Calu3 (cell line): ENCODE results near the gene SWSAP1. TPM values are rescaled to one million over a fixed set of nuclear protein-coding genes. Genes with fewer than 3 reads are reported as not detected.
A peak's percentile ranks its signal among the peaks of the same experiment; 100 is the strongest.

Experiments used
- BruUV-seq: library from RNA; stranded (reverse); fragments of 400-500 nt; replicated peaks from 2 replicates; lab custom pipeline; 2021; lab: Mats Ljungman, UMichigan
- CTCF ChIA-PET: fragments of 300-600 bp; sonication (Branson Sonifier 250); formaldehyde crosslinking; loops from one replicate; lab custom pipeline; 2022; ENCODE audit warnings: antibody characterized with exemption; lab: Charles Lee
- DNase-seq: peaks from one replicate; pipeline ENCODE4 v3.0.0; 2022
- H3K27ac Mint-ChIP-seq: one replicate; pipeline ENCODE4 v1.8.0; 2022; ENCODE audit warnings: mixed read lengths; ENCODE audit not compliant: unreplicated experiment
- H3K27me3 Mint-ChIP-seq: one replicate; pipeline ENCODE4 v1.8.0; 2022; ENCODE audit warnings: mixed read lengths; ENCODE audit not compliant: unreplicated experiment
- H3K36me3 Mint-ChIP-seq: one replicate; pipeline ENCODE4 v1.8.0; 2022; ENCODE audit warnings: mild to moderate bottlenecking, moderate library complexity, mixed read lengths; ENCODE audit not compliant: insufficient read depth, unreplicated experiment
- H3K4me1 Mint-ChIP-seq: one replicate; pipeline ENCODE4 v1.8.0; 2022; ENCODE audit warnings: mild to moderate bottlenecking, low read depth, mixed read lengths; ENCODE audit not compliant: unreplicated experiment
- H3K4me3 Mint-ChIP-seq: one replicate; pipeline ENCODE4 v1.8.0; 2022; ENCODE audit warnings: mild to moderate bottlenecking, low read depth, moderate library complexity, mixed read lengths; ENCODE audit not compliant: unreplicated experiment
- H3K9me3 Mint-ChIP-seq: one replicate; pipeline ENCODE4 v1.8.0; 2022; ENCODE audit warnings: low read depth, mixed read lengths; ENCODE audit not compliant: unreplicated experiment
- intact Hi-C: fragments of 100-400 bp; cut with micrococcal nuclease; formaldehyde crosslinking; loops from one replicate; pipeline ENCODE4 v1.10.0; 2022; ENCODE audit not compliant: unreplicated experiment
- total RNA-seq: library from RNA; stranded (reverse); gene quantifications from 2 replicates; pipeline ENCODE4 v1.2.3, GENCODE V29; 2022
- TF ChIP-seq, protein P1 (sequence below): fragments of 200-600 bp; IDR thresholded peaks from one replicate; pipeline ENCODE4 v1.8.0; 2022; ENCODE audit warnings: antibody characterized with exemption; ENCODE audit not compliant: unreplicated experiment

The SWSAP1 gene
- total RNA-seq, 1 experiment from 2014 or later: 1.7 TPM

DNA sequence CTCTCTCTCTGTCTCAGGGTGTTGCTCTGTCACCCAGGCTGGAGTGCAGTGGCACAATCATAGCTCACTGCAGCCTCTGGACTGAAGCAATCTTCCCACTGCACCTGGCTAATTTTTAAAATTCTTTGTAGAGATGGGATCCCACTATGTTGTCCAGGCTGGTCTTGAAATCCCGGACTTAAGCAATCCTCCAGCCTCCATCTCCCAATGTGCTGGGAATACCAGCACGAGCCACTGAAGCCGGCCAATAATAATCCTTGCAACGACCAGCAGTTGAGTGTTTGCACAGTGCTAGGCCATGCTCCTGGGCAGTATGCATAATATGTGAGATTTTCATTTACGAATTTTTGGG lies 10.3 kb downstream of the SWSAP1 start:
- Mint-ChIP-seq H3K9me3 (no peaks in the 10 kb centered on the region), H3K36me3 (peaks cover 31% of the 10 kb centered on the region), H3K4me3 (peak overlapping the region; percentile 80), H3K27ac (no peak overlapping the region), H3K4me1 (peaks cover 19% of the 10 kb centered on the region), H3K27me3 (no peaks in the 10 kb centered on the region)
- no peak for DNase-seq
- TF ChIP-seq, protein P1, sequence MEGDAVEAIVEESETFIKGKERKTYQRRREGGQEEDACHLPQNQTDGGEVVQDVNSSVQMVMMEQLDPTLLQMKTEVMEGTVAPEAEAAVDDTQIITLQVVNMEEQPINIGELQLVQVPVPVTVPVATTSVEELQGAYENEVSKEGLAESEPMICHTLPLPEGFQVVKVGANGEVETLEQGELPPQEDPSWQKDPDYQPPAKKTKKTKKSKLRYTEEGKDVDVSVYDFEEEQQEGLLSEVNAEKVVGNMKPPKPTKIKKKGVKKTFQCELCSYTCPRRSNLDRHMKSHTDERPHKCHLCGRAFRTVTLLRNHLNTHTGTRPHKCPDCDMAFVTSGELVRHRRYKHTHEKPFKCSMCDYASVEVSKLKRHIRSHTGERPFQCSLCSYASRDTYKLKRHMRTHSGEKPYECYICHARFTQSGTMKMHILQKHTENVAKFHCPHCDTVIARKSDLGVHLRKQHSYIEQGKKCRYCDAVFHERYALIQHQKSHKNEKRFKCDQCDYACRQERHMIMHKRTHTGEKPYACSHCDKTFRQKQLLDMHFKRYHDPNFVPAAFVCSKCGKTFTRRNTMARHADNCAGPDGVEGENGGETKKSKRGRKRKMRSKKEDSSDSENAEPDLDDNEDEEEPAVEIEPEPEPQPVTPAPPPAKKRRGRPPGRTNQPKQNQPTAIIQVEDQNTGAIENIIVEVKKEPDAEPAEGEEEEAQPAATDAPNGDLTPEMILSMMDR: no peak
- intact Hi-C loops: loop anchor here (5.0 kb wide), 2 partner anchors 33 to 92 kb away; partner anchors contain the start of gene RGL3
- BruUV-seq: no TSS peak
- CTCF ChIA-PET: interaction anchor here (0.7 to 2.3 kb wide), 4 partner anchors 8 to 50 kb away, joined by 3 to 14 read pairs (median 5); partner anchors contain the start of genes ODAD3 and PRKCSH

DNA sequence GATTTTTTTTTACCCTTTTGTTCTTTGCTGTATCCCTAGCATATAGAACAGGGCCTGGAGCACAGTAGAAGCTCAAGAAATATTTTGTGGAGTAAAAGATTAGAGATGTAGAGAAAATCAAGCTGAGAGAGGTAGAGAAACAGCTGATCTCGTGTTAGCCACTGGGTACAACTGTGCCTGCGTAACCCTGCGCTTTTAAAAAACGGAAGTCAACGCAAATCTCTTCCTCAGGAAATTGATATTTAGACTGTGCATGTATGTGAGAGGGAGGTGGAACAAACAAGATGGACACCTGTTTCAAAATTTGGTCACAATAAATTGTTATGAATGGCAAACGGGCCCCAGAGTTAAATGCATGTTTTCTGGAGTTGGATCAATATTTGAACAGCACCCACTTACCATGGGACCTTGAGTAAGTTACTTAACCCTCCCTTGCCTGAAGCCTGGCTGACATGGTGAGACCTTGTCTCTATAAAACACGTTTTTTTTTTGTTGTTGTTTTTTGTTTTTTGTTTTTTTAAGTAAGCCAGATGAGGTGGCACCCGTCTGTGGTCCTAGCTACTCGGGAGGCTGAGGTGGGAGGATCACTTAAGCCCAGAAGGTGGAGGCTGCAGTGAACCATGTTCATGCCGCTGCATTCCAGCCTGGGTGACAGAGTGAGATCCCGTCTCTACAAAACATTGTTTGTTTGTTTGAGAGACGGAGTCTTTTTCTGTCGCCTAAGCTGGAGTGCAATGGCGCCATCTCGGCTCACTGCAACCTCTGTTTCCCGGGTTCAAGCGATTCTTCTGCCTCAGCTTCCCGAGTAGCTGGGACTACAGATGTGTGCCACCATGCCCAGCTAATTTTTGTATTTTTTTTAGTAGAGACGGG lies 12.9 kb downstream of the SWSAP1 start:
- H3K4me1 Mint-ChIP-seq: no peaks in the 10 kb centered on the region
- intact Hi-C loops: no loop called here
- peaks cover 9% of the 10 kb centered on the region for H3K36me3 Mint-ChIP-seq
- CTCF ChIA-PET: no interaction called here
- H3K9me3 Mint-ChIP-seq: no peaks in the 10 kb centered on the region
- BruUV-seq: no TSS peak
- no peak for DNase-seq
- no peaks in the 10 kb centered on the region for H3K27me3 Mint-ChIP-seq
- TF ChIP-seq, protein P1: no peak
- no peak overlapping the region for H3K4me3 Mint-ChIP-seq
- H3K27ac Mint-ChIP-seq: no peak overlapping the region

DNA sequence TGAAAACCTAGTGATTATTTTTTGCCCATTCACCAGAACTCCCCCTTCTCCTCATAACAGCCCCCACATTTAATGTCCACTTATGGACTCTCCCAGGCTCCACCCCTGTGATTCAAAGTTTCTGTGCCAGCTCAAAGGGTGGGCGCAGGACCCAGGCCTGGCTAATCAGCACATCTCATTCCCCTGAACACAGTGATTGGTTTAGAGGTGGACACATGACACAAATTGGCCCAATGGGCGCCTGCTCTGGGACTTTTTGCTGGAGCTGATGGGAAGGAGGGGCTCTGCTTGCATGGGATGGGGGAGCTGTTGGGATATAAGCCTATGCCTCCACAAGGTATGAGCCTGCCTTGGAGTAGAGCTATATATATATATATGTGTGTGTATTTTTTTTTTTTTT lies 15.9 kb downstream of the SWSAP1 start:
- no peak overlapping the region for H3K4me3 Mint-ChIP-seq
- BruUV-seq: no TSS peak
- H3K36me3 Mint-ChIP-seq: peaks cover 3% of the 10 kb centered on the region
- H3K4me1 Mint-ChIP-seq: no peaks in the 10 kb centered on the region
- TF ChIP-seq, protein P1: no peak
- intact Hi-C loops: no loop called here
- no peaks in the 10 kb centered on the region for H3K27me3 Mint-ChIP-seq
- no peak overlapping the region for H3K27ac Mint-ChIP-seq
- no peaks in the 10 kb centered on the region for H3K9me3 Mint-ChIP-seq
- CTCF ChIA-PET: interaction anchor here (0.7 kb wide), 1 partner anchor 1496 kb away, joined by 3 read pairs; no protein-coding TSS in a partner anchor
- no peak for DNase-seq

DNA sequence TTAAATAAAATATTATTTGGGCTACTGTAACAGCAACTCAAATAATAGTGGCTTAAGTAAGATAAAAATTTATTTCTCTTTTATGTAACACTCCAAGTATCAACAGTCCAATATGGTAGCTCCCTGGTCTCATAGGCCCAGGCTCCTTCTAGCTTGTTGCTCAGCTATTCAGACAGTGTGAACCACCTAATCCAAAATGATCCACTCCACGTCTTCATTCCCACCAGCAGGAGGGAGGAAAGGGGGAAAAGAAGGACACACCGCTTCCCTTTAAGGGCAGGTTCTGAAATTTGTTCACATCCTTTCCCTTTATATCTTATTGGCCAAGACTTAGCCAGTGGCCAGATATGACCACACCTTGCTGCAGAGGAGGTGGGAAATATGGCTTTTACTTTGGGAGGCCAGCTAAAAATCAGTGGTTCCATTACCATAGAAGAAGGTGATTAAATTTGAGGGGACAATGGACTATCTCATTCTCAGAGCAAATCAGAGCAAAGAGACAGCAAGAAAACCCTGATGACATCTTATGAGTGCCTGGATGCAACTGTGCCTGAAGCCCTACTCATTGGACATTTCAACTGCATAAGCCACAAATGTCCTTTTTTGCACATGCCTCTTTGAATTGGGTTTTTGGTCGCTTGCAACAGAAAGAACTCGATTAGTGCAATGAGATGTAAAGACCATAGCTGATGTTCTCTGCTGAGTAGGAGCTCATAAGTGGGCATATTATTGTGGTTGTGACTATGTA lies 16.6 kb downstream of the SWSAP1 start:
- no peaks in the 10 kb centered on the region for H3K4me1 Mint-ChIP-seq
- H3K36me3 Mint-ChIP-seq: peaks cover 7% of the 10 kb centered on the region
- no peak overlapping the region for H3K4me3 Mint-ChIP-seq
- no TSS peak for BruUV-seq
- H3K27me3 Mint-ChIP-seq: no peaks in the 10 kb centered on the region
- H3K27ac Mint-ChIP-seq: no peak overlapping the region
- intact Hi-C loops: no loop called here
- no peak for DNase-seq
- TF ChIP-seq, protein P1: no peak
- CTCF ChIA-PET: interaction anchor here (0.7 kb wide), 1 partner anchor 1495 kb away, joined by 3 read pairs; no protein-coding TSS in a partner anchor
- H3K9me3 Mint-ChIP-seq: no peaks in the 10 kb centered on the region
